Caco-2 (cell line): ENCODE measurements around the gene ZNF467. TPM values are rescaled to one million over a fixed set of nuclear protein-coding genes. Genes with fewer than 3 reads are reported as not detected.

Experiments used
- BruUV-seq: library from RNA; stranded (reverse); fragments of 400-500 nt; replicated peaks from 2 replicates; lab custom pipeline; 2021; lab: Mats Ljungman, UMichigan
- CTCF ChIA-PET: fragments of 300-600 bp; sonication (Branson Sonifier 250); formaldehyde crosslinking; loops from one replicate; lab custom pipeline; 2022; ENCODE audit warnings: antibody characterized with exemption; lab: Charles Lee
- POLR2A ChIA-PET: fragments of 300-600 bp; sonication (Branson Sonifier 250); formaldehyde crosslinking; loops from one replicate; lab custom pipeline; 2022; ENCODE audit warnings: antibody characterized with exemption; lab: Charles Lee
- DNase-seq, 2 experiments: peaks; one replicate each; pipeline versions ENCODE4 v3.0.0 to v3.0.0-alpha.2; 2020 to 2022
- H3K27me3 ChIP-seq: replicated peaks from 2 replicates; pipeline ENCODE4 v1.6.0; 2011; ENCODE audit warnings: low read length; ENCODE audit not compliant: control insufficient read depth, insufficient read depth
- H3K36me3 ChIP-seq: 2 replicates; pipeline ENCODE4 v1.5.1; 2011; ENCODE audit warnings: low read length; ENCODE audit not compliant: control insufficient read depth, insufficient read depth
- H3K4me1 ChIP-seq: fragments of 250-450 bp; sonication (Bioruptor Pico); 2 replicates; pipeline ENCODE4 v1.5.1; 2020; ENCODE audit warnings: mild to moderate bottlenecking
- H3K4me3 ChIP-seq: 2 replicates; pipeline ENCODE4 v1.5.1; 2011; ENCODE audit warnings: low read depth, mild to moderate bottlenecking, control low read depth, low read length
- H3K9me3 ChIP-seq: fragments of 250-450 bp; sonication (Bioruptor Pico); 2 replicates; pipeline ENCODE4 v1.5.1; 2020; ENCODE audit warnings: mild to moderate bottlenecking, moderate library complexity
- H3K27ac Mint-ChIP-seq: one replicate; pipeline ENCODE4 v1.8.0; 2022; ENCODE audit warnings: mixed read lengths; ENCODE audit not compliant: unreplicated experiment
- H3K27me3 Mint-ChIP-seq: one replicate; pipeline ENCODE4 v1.8.0; 2022; ENCODE audit warnings: mixed read lengths; ENCODE audit not compliant: insufficient read depth, unreplicated experiment
- H3K36me3 Mint-ChIP-seq: one replicate; pipeline ENCODE4 v1.8.0; 2022; ENCODE audit warnings: mild to moderate bottlenecking, mixed read lengths; ENCODE audit not compliant: insufficient read depth, unreplicated experiment
- H3K4me1 Mint-ChIP-seq: one replicate; pipeline ENCODE4 v1.8.0; 2022; ENCODE audit warnings: low read depth, mixed read lengths; ENCODE audit not compliant: unreplicated experiment
- H3K4me3 Mint-ChIP-seq: one replicate; pipeline ENCODE4 v1.8.0; 2022; ENCODE audit warnings: mild to moderate bottlenecking, moderate library complexity, mixed read lengths; ENCODE audit not compliant: unreplicated experiment
- H3K9me3 Mint-ChIP-seq: one replicate; pipeline ENCODE4 v1.8.0; 2022; ENCODE audit warnings: mixed read lengths; ENCODE audit not compliant: unreplicated experiment
- intact Hi-C: fragments of 100-400 bp; cut with micrococcal nuclease; formaldehyde crosslinking; loops from one replicate; pipeline ENCODE4 v1.10.0; 2022; ENCODE audit not compliant: unreplicated experiment
- total RNA-seq: library from RNA; stranded (reverse); gene quantifications from 2 replicates; pipeline ENCODE4 v1.2.3, GENCODE V29; 2022
- TF ChIP-seq, protein P1 (sequence below), 2 experiments: fragments of 200-600 bp in 1 of 2; IDR thresholded peaks; 1 replicate in 1 of 2; 2 replicates in 1 of 2; pipeline versions ENCODE4 v1.5.1 to v1.8.0; 2011 to 2022; ENCODE audit warnings: antibody characterized with exemption in 1 of 2, control low read depth in 1 of 2, inconsistent platforms in 1 of 2, low read depth in 1 of 2, low read length in 1 of 2, mild to moderate bottlenecking in 1 of 2, moderate library complexity in 1 of 2; ENCODE audit not compliant: insufficient read depth in 1 of 2, severe bottlenecking in 1 of 2, unreplicated experiment in 1 of 2

ZNF467 gene
- total RNA-seq, 1 experiment from 2014 or later = 1.7 TPM

- H3K36me3 ChIP-seq = no peaks in the 10 kb centered on the region
- H3K4me1 Mint-ChIP-seq = no peaks in the 10 kb centered on the region
- H3K27ac Mint-ChIP-seq = no peak overlapping the region
- no peaks in the 10 kb centered on the region for H3K9me3 Mint-ChIP-seq
- H3K4me3 Mint-ChIP-seq = no peak overlapping the region
- TF ChIP-seq, protein P1, sequence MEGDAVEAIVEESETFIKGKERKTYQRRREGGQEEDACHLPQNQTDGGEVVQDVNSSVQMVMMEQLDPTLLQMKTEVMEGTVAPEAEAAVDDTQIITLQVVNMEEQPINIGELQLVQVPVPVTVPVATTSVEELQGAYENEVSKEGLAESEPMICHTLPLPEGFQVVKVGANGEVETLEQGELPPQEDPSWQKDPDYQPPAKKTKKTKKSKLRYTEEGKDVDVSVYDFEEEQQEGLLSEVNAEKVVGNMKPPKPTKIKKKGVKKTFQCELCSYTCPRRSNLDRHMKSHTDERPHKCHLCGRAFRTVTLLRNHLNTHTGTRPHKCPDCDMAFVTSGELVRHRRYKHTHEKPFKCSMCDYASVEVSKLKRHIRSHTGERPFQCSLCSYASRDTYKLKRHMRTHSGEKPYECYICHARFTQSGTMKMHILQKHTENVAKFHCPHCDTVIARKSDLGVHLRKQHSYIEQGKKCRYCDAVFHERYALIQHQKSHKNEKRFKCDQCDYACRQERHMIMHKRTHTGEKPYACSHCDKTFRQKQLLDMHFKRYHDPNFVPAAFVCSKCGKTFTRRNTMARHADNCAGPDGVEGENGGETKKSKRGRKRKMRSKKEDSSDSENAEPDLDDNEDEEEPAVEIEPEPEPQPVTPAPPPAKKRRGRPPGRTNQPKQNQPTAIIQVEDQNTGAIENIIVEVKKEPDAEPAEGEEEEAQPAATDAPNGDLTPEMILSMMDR (IDR thresholded peaks at IDR 0.05; ENCODE audit: insufficient read depth in 1 of 2, low read depth in 1 of 2, low read length in 1 of 2, severe bottlenecking in 1 of 2, unreplicated experiment in 1 of 2) = no peak
- H3K9me3 ChIP-seq = no peaks in the 10 kb centered on the region
- BruUV-seq = no TSS peak
- no peaks in the 10 kb centered on the region for H3K36me3 Mint-ChIP-seq
- H3K27me3 ChIP-seq = no peaks in the 10 kb centered on the region
- no peak for DNase-seq
- H3K4me1 ChIP-seq = no peaks in the 10 kb centered on the region
- ChIA-PET CTCF (no interaction called here), POLR2A (no interaction called here)
- H3K27me3 Mint-ChIP-seq = peaks cover 9% of the 10 kb centered on the region
- no peak overlapping the region for H3K4me3 ChIP-seq
- intact Hi-C loops = no loop called here
Observed at GRCh38 chr7:149779502-149779805, 6.1 kb upstream of the ZNF467 start.

DNA sequence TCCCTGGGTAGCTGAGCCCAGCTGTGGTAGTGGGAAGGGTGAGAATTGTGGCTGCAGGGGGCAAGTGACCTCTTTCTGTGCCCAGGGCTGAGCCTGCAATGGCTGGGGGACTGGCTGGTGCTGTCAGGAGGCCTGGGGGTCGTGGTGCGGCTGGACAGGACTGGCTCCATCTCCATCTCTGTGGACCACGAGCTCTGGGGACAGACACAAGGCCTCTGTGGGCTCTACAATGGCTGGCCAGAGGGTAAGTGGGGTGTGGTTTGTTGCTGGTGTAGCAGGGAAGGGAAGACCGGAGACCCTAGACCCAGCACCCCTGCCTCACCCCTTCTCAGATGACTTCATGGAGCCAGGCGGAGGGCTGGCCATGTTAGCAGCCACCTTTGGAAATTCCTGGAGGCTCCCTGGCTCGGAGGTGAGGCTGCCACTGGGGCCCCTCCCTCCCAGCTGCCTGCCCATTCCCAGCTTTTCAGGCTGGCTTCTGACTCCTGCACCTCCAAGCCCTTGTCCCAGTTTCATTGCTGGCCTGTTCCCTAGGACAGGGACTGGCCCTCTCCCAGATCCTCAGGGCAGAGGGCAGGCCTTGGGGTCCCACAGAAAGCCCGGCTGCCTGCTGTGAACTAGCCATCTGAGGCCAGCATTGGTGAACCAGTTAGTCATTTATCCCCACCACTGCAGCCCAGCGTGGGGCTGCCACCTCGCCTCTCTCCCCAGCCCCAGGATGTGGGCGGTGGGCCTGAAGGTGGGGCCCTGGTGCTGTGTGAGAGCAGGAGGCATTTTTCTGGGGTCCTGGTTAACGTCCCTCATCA, 5.5 kb upstream of the ZNF467 start:
- TF ChIP-seq, protein P1 (IDR thresholded peaks at IDR 0.05; ENCODE audit: insufficient read depth in 1 of 2, low read depth in 1 of 2, low read length in 1 of 2, severe bottlenecking in 1 of 2, unreplicated experiment in 1 of 2) = no peak
- H3K9me3 ChIP-seq = no peaks in the 10 kb centered on the region
- Mint-ChIP-seq H3K4me3 (no peak overlapping the region), H3K4me1 (no peaks in the 10 kb centered on the region), H3K27me3 (peaks cover 13% of the 10 kb centered on the region), H3K36me3 (no peaks in the 10 kb centered on the region), H3K27ac (no peak overlapping the region), H3K9me3 (no peaks in the 10 kb centered on the region)
- no peaks in the 10 kb centered on the region for H3K4me1 ChIP-seq
- no peak for DNase-seq
- POLR2A ChIA-PET = no interaction called here
- H3K27me3 ChIP-seq = no peaks in the 10 kb centered on the region
- no peaks in the 10 kb centered on the region for H3K36me3 ChIP-seq
- H3K4me3 ChIP-seq = no peak overlapping the region
- no TSS peak for BruUV-seq
- intact Hi-C loops = no loop called here
- CTCF ChIA-PET = interaction anchor here (0.6 kb wide), 1 partner anchor 117 kb away, joined by 3 read pairs; no protein-coding TSS in a partner anchor

GRCh38 chr7:149778327-149778637, 4.9 kb upstream of the ZNF467 start:
- Histone ChIP-seq H3K4me1 (no peaks in the 10 kb centered on the region), H3K36me3 (no peaks in the 10 kb centered on the region), H3K27me3 (no peaks in the 10 kb centered on the region), H3K4me3 (no peak overlapping the region), H3K9me3 (no peaks in the 10 kb centered on the region)
- DNase-seq = no peak
- TF ChIP-seq, protein P1 (IDR thresholded peaks at IDR 0.05; ENCODE audit: insufficient read depth in 1 of 2, low read depth in 1 of 2, low read length in 1 of 2, severe bottlenecking in 1 of 2, unreplicated experiment in 1 of 2) = no peak
- intact Hi-C loops = no loop called here
- Mint-ChIP-seq H3K27ac (no peak overlapping the region), H3K4me3 (no peak overlapping the region), H3K9me3 (no peaks in the 10 kb centered on the region), H3K27me3 (peaks cover 13% of the 10 kb centered on the region), H3K4me1 (no peaks in the 10 kb centered on the region), H3K36me3 (no peaks in the 10 kb centered on the region)
- ChIA-PET POLR2A (no interaction called here), CTCF (interaction anchor here (0.6 kb wide), 1 partner anchor 116 kb away, joined by 3 read pairs; no protein-coding TSS in a partner anchor)
- no TSS peak for BruUV-seq
